K562 treated with DMSO at 1 percent for 4 hours (cell line): ENCODE measurements around the gene PRAC1. TPM values are rescaled to one million over a fixed set of nuclear protein-coding genes. Genes with fewer than 3 reads are reported as not detected.

ENCODE experiments used
- total RNA-seq: library from RNA; unstranded; fragments of 300-600 nt; gene quantifications from 2 replicates; pipeline ENCODE4 v1.2.3, GENCODE V29; 2022; ENCODE audit not compliant: insufficient read depth

PRAC1 gene
- not detected in 2 replicates for total RNA-seq

GRCh38 chr17:48722201-48722907 is at the start of gene PRAC1:
PRAC1 (minus strand) TSS chr17:48722518; CDS start chr17:48722392, 126 bp downstream.

GRCh38 chr17:48728232-48729231 is 6.2 kb upstream of the PRAC1 start, which contains the start of gene HOXB13:
HOXB13 (minus strand) TSS chr17:48728750; CDS start chr17:48728593, 157 bp downstream.

GRCh38 chr17:48722915-48723422 is 651 bp upstream of the PRAC1 start, which contains the start of gene PRAC2:
PRAC2 (plus strand) TSS chr17:48723185; CDS start chr17:48724411, 1,226 bp downstream.

Other genes with a start within 250 kb of the PRAC1 start
- not detected in 2 replicates for gene HOXB1, start 191.5 kb downstream of the PRAC1 start, total RNA-seq
- gene HOXB2, start 177.4 kb downstream of the PRAC1 start, total RNA-seq, result 57.9 and 62.4 TPM in 2 replicates
- gene HOXB4, start 144.2 kb downstream of the PRAC1 start, total RNA-seq, result 9.1 and 11.3 TPM in 2 replicates
- 17.6 and 31.9 TPM in 2 replicates for gene HOXB3, start 132.3 kb downstream of the PRAC1 start, total RNA-seq
- 5.7 and 8.7 TPM in 2 replicates for gene HOXB5, start 128.7 kb downstream of the PRAC1 start, total RNA-seq
- 10.0 and 13.8 TPM in 2 replicates for gene HOXB6, start 117.5 kb downstream of the PRAC1 start, total RNA-seq
- gene HOXB7, start 111.5 kb downstream of the PRAC1 start, total RNA-seq, result 18.3 and 18.6 TPM in 2 replicates
- 27.4 and 40.7 TPM in 2 replicates for gene HOXB8, start 107.2 kb downstream of the PRAC1 start, total RNA-seq
- gene HOXB9, start 96.2 kb downstream of the PRAC1 start, total RNA-seq, result 136 and 143 TPM in 2 replicates
- not detected in 2 replicates for gene PRAC2, start 667 bp upstream of the PRAC1 start, total RNA-seq
- not detected in 2 replicates for gene HOXB13, start 6.2 kb upstream of the PRAC1 start, total RNA-seq
- not detected in 2 replicates for gene TTLL6, start 94.7 kb upstream of the PRAC1 start, total RNA-seq
- 70.3 and 79.1 TPM in 2 replicates for gene CALCOCO2, start 108.5 kb upstream of the PRAC1 start, total RNA-seq
- gene ATP5MC1, start 170.3 kb upstream of the PRAC1 start, total RNA-seq, result 112 and 195 TPM in 2 replicates
- gene UBE2Z, start 185.9 kb upstream of the PRAC1 start, total RNA-seq, result 43.8 and 53.9 TPM in 2 replicates
- gene SNF8, start 222.3 kb upstream of the PRAC1 start, total RNA-seq, result 97.4 and 134 TPM in 2 replicates
- gene GIP, start 246.1 kb upstream of the PRAC1 start, total RNA-seq, result not detected in 2 replicates